ENCODE measurements around the gene WDR64.

DNA sequence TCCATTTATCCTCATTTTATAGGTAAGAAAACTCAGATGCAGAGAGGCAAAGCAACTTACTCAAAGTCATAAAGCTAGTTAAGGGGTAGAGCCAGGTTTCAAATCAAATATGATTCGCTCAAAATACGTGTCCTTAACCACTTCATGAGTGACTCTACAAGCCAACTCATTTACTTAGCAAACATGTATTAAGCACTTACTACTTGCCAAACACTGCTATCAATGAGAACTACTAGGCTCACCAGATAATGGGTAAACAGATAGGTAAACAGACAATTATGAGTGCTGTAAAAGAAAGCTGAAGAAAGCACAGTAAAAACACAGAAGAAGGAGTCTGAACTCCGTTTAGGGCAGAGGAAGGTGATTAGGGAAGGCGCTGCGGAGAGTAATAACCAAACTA, 65.9 kb downstream of the WDR64 start:
- TF ChIP-seq, protein P1, sequence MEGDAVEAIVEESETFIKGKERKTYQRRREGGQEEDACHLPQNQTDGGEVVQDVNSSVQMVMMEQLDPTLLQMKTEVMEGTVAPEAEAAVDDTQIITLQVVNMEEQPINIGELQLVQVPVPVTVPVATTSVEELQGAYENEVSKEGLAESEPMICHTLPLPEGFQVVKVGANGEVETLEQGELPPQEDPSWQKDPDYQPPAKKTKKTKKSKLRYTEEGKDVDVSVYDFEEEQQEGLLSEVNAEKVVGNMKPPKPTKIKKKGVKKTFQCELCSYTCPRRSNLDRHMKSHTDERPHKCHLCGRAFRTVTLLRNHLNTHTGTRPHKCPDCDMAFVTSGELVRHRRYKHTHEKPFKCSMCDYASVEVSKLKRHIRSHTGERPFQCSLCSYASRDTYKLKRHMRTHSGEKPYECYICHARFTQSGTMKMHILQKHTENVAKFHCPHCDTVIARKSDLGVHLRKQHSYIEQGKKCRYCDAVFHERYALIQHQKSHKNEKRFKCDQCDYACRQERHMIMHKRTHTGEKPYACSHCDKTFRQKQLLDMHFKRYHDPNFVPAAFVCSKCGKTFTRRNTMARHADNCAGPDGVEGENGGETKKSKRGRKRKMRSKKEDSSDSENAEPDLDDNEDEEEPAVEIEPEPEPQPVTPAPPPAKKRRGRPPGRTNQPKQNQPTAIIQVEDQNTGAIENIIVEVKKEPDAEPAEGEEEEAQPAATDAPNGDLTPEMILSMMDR (IDR thresholded peaks at IDR 0.05) = no peak
- TF ChIP-seq POLR2AphosphoS5 (IDR thresholded peaks at IDR 0.05) (no peak), POLR2A (IDR thresholded peaks at IDR 0.05) (no peak)
